Colonic mucosa (tissue), 4 donors: ENCODE measurements around the gene LRRC3C. TPM values are rescaled to one million over a fixed set of nuclear protein-coding genes. Genes with fewer than 3 reads are reported as not detected.

Experiments used
- DNase-seq: peaks from one replicate; pipeline ENCODE4 v3.0.0-alpha.2; 2020
- H3K27ac ChIP-seq: fragments of 200-600 bp; one replicate; pipeline ENCODE4 v1.8.0; 2021
- H3K27me3 ChIP-seq: fragments of 200-600 bp; one replicate; pipeline ENCODE4 v1.8.0; 2021
- H3K36me3 ChIP-seq: fragments of 200-600 bp; one replicate; pipeline ENCODE4 v1.8.0; 2021
- H3K4me1 ChIP-seq: fragments of 200-600 bp; one replicate; pipeline ENCODE4 v1.8.0; 2021; ENCODE audit warnings: mild to moderate bottlenecking
- H3K4me3 ChIP-seq: fragments of 200-600 bp; one replicate; pipeline ENCODE4 v1.8.0; 2021
- H3K9ac ChIP-seq, 2 donors: one replicate each; pipeline ENCODE4 v1.7.0; 2013; ENCODE audit warnings: control low read depth in 2 of 2, low read depth in 2 of 2, low read length in 2 of 2
- H3K9me3 ChIP-seq: fragments of 200-600 bp; one replicate; pipeline ENCODE4 v1.8.0; 2021
- CTCF ChIP-seq: fragments of 200-600 bp; IDR thresholded peaks from one replicate; pipeline ENCODE4 v1.8.0; 2022; ENCODE audit warnings: antibody characterized with exemption, mild to moderate bottlenecking
- intact Hi-C: fragments of 100-400 bp; cut with DNase I; formaldehyde crosslinking; loops from one replicate; pipeline ENCODE4 v1.14.1; 2022
- total RNA-seq, 2 donors: library from RNA; stranded (reverse); fragmentation: NEBNext Ultra II Directional in 1 of 2; extraction: Animal tissue kit (Norgen Biotek cat#: 25700) in 1 of 2; gene quantifications; one replicate each; pipeline ENCODE4 v1.2.1, GENCODE V29; 2021
- donor health status: healthy.
- donor health status: DM: no; HTN: no; CAD: no.
- donor health status: DM: no; HTN: no; CAD: no.

LRRC3C gene
- total RNA-seq, 2 donors from 2014 or later: not detected

GRCh38 chr17:39969375-39969774 lies 41.8 kb downstream of the LRRC3C start:
- H3K27ac ChIP-seq: no peak overlapping the region
- no peak overlapping the region for H3K4me3 ChIP-seq
- intact Hi-C loops: no loop called here
- no peak overlapping the region for H3K9ac ChIP-seq
- peaks cover 5% of the 10 kb centered on the region for H3K4me1 ChIP-seq
- no peak for DNase-seq
- no peaks in the 10 kb centered on the region for H3K36me3 ChIP-seq
- no peak for TF ChIP-seq CTCF
- H3K9me3 ChIP-seq: no peaks in the 10 kb centered on the region
- H3K27me3 ChIP-seq: no peaks in the 10 kb centered on the region

- Histone ChIP-seq H3K9me3 (no peaks in the 10 kb centered on the region), H3K9ac (no peak overlapping the region), H3K27ac (peak overlapping the region; percentile 27), H3K36me3 (no peaks in the 10 kb centered on the region), H3K4me3 (no peak overlapping the region), H3K4me1 (peaks cover 5% of the 10 kb centered on the region), H3K27me3 (no peaks in the 10 kb centered on the region)
- intact Hi-C loops: no loop called here
- TF ChIP-seq CTCF: no peak
- peak; percentile 52 for DNase-seq
Observed at GRCh38 chr17:39970157-39970692, 42.7 kb downstream of the LRRC3C start.

- peaks cover 5% of the 10 kb centered on the region for H3K4me1 ChIP-seq
- no peak for TF ChIP-seq CTCF
- H3K36me3 ChIP-seq: no peaks in the 10 kb centered on the region
- H3K27me3 ChIP-seq: no peaks in the 10 kb centered on the region
- H3K4me3 ChIP-seq: no peak overlapping the region
- DNase-seq: no peak
- H3K27ac ChIP-seq: no peak overlapping the region
- H3K9ac ChIP-seq: no peak overlapping the region
- H3K9me3 ChIP-seq: no peaks in the 10 kb centered on the region
- intact Hi-C loops: no loop called here
Observed at GRCh38 chr17:39971076-39971603, 43.6 kb downstream of the LRRC3C start.

GRCh38 chr17:39972271-39972670 lies 44.7 kb downstream of the LRRC3C start:
- H3K9ac ChIP-seq: no peak overlapping the region
- no peak for DNase-seq
- H3K36me3 ChIP-seq: no peaks in the 10 kb centered on the region
- no peak overlapping the region for H3K4me3 ChIP-seq
- no peak for TF ChIP-seq CTCF
- intact Hi-C loops: no loop called here
- no peaks in the 10 kb centered on the region for H3K9me3 ChIP-seq
- peaks cover 5% of the 10 kb centered on the region for H3K4me1 ChIP-seq
- no peak overlapping the region for H3K27ac ChIP-seq
- no peaks in the 10 kb centered on the region for H3K27me3 ChIP-seq

- no peak overlapping the region for H3K4me3 ChIP-seq
- peaks cover 5% of the 10 kb centered on the region for H3K4me1 ChIP-seq
- H3K9me3 ChIP-seq: no peaks in the 10 kb centered on the region
- H3K36me3 ChIP-seq: no peaks in the 10 kb centered on the region
- DNase-seq: no peak
- no peak overlapping the region for H3K27ac ChIP-seq
- no peaks in the 10 kb centered on the region for H3K27me3 ChIP-seq
- H3K9ac ChIP-seq: no peak overlapping the region
- no peak for TF ChIP-seq CTCF
- intact Hi-C loops: no loop called here
Observed at GRCh38 chr17:39973496-39973895, 46.0 kb downstream of the LRRC3C start.
